22Rv1 (cell line): ENCODE measurements around the gene SH3GL1.

Source experiments
- H3K27ac ChIP-seq: fragments of 450-650 bp; 2 replicates; pipeline ENCODE4 v1.5.1; 2017
- ZFX ChIP-seq: fragments of 450-650 bp; IDR thresholded peaks from 2 replicates; pipeline ENCODE4 v1.6.1; 2017; ENCODE audit warnings: antibody characterized with exemption, borderline replicate concordance
- TF ChIP-seq, protein P1 (sequence below): fragments of 450-650 bp; IDR thresholded peaks from 2 replicates; pipeline ENCODE4 v1.5.1; 2017; ENCODE audit warnings: mild to moderate bottlenecking

The SH3GL1 gene

GRCh38 chr19:4368128-4368820, 32.1 kb downstream of the SH3GL1 start:
- no peak overlapping the region for H3K27ac ChIP-seq
- no peak for TF ChIP-seq ZFX
- TF ChIP-seq, protein P1, sequence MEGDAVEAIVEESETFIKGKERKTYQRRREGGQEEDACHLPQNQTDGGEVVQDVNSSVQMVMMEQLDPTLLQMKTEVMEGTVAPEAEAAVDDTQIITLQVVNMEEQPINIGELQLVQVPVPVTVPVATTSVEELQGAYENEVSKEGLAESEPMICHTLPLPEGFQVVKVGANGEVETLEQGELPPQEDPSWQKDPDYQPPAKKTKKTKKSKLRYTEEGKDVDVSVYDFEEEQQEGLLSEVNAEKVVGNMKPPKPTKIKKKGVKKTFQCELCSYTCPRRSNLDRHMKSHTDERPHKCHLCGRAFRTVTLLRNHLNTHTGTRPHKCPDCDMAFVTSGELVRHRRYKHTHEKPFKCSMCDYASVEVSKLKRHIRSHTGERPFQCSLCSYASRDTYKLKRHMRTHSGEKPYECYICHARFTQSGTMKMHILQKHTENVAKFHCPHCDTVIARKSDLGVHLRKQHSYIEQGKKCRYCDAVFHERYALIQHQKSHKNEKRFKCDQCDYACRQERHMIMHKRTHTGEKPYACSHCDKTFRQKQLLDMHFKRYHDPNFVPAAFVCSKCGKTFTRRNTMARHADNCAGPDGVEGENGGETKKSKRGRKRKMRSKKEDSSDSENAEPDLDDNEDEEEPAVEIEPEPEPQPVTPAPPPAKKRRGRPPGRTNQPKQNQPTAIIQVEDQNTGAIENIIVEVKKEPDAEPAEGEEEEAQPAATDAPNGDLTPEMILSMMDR = no peak

DNA sequence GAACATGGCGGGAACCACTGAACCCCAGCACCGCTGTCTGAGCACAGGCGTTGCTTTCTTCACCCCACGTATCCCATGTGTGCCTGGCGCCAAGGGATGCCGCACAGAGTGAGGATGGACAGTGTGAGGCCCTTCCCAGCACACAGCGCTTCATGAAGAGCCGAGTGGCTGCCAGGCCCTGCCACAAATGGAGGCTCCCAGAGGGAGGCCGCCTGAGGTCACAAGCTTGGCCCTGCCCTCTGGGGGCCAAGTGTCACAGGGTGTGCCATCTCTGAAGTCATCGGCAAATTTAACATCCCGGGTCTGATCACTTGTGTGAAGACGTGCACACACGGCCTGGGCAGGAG, 32.6 kb downstream of the SH3GL1 start:
- no peak overlapping the region for H3K27ac ChIP-seq
- TF ChIP-seq ZFX = no peak
- TF ChIP-seq, protein P1 = no peak

GRCh38 chr19:4367336-4367723, 33.0 kb downstream of the SH3GL1 start:
- no peak overlapping the region for H3K27ac ChIP-seq
- TF ChIP-seq, protein P1 = no peak
- no peak for TF ChIP-seq ZFX

GRCh38 chr19:4366666-4367335, 33.5 kb downstream of the SH3GL1 start:
- TF ChIP-seq, protein P1 = no peak
- H3K27ac ChIP-seq = no peak overlapping the region

DNA sequence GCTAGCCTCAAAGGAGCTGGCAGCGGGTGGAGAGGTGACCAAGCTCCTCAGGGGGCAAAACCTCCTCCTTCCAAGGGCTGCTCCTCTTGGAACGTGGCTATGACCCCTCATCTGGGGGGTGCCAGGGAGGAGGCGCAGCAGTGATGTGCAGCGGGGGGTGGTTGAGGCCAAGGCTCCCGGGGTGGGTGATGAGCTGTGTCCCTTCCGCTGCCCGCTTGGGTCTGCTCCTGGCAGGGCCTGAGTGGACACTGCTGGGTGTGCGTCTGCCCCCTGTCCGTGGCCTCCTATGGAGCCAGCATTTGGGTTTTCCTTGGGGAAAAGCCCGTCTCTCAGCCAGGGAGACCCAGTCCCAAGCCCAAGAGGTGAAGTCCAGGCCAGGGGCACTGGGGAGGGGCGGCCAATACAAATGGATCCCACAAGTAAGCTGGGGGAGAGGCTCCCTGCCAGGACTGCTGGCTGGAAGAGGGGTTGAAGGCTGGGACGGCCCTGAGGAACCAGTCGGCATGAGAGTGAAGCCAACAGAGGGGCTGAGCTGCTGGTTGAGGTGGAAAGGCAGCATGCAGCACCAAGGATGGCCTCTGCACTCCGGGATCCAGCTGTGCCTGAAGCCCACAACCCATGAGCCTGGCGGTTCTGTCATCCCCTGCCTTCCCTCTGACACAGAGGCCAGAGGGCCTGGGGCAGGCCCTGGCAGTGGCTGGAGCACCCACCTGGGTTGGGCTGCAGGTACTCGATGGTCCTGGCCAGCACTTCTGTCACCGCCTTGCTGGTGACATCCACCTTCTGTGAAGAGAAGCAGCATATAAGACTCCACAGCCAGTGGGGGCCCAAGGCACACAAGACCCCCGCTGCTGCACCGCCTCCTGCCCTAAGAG, 34.3 kb downstream of the SH3GL1 start:
- no peak overlapping the region for H3K27ac ChIP-seq
- TF ChIP-seq, protein P1 = no peak
- no peak for TF ChIP-seq ZFX

- TF ChIP-seq ZFX = no peak
- TF ChIP-seq, protein P1 = no peak
- H3K27ac ChIP-seq = no peak overlapping the region
Measured at GRCh38 chr19:4365341-4365740, 35.0 kb downstream of the SH3GL1 start.
